HepG2 (cell line): ENCODE measurements around the gene SYMPK. TPM values are rescaled to one million over a fixed set of nuclear protein-coding genes. Genes with fewer than 3 reads are reported as not detected.

Experiments
- CAMTA2 ChIP-seq: sonication (generic); formaldehyde crosslinking; IDR thresholded peaks from 2 replicates; pipeline ENCODE4 v1.4.0; 2020; ENCODE audit warnings: mild to moderate bottlenecking, missing genetic modification reagents, borderline replicate concordance
- DMAP1 ChIP-seq: IDR thresholded peaks from 2 replicates; pipeline ENCODE4 v1.6.1; 2016
- HES4 ChIP-seq: sonication (generic); formaldehyde crosslinking; IDR thresholded peaks from 2 replicates; pipeline ENCODE4 v1.9.0; 2021; ENCODE audit warnings: mild to moderate bottlenecking, missing genetic modification reagents, borderline replicate concordance
- HOXA5 ChIP-seq: sonication (generic); formaldehyde crosslinking; IDR thresholded peaks from 2 replicates; pipeline ENCODE4 v1.4.0; 2020; ENCODE audit warnings: missing genetic modification reagents
- JDP2 ChIP-seq: sonication (generic); formaldehyde crosslinking; IDR thresholded peaks from 2 replicates; pipeline ENCODE4 v1.8.1; 2022; ENCODE audit warnings: missing genetic modification reagents, borderline replicate concordance
- LCORL ChIP-seq, 2 experiments: fragments of 450-650 bp in 1 of 2; sonication (generic) in 1 of 2; formaldehyde crosslinking in 1 of 2; IDR thresholded peaks; 2 replicates each; pipeline versions ENCODE4 v1.5.0 to v1.6.1; 2017 to 2020; ENCODE audit warnings: antibody characterized with exemption in 1 of 2, missing genetic modification reagents in 1 of 2
- PCBP2 ChIP-seq: fragments of 200-400 bp; formaldehyde crosslinking; optimal IDR thresholded peaks from 2 replicates; pipeline ENCODE3; 2018; ENCODE audit warnings: low read length, low read depth; ENCODE audit not compliant: poor library complexity, severe bottlenecking
- PPARG ChIP-seq: conservative IDR thresholded peaks from 2 replicates; pipeline ENCODE4 v1.6.1; 2016; ENCODE audit warnings: missing biosample characterization, missing genetic modification reagents
- RAD51 ChIP-seq: fragments of 450-650 bp; IDR thresholded peaks from 2 replicates; pipeline ENCODE4 v1.6.1; 2016; ENCODE audit warnings: borderline replicate concordance
- RBM39 ChIP-seq: fragments of 200-400 bp; formaldehyde crosslinking; IDR thresholded peaks from one replicate; pipeline ENCODE4 v1.6.1; 2018; ENCODE audit warnings: antibody characterized with exemption, mild to moderate bottlenecking, low read depth, low read length; ENCODE audit not compliant: poor library complexity, severe bottlenecking
- U2AF2 ChIP-seq: fragments of 200-400 bp; formaldehyde crosslinking; IDR thresholded peaks from 2 replicates; pipeline ENCODE4 v1.6.1; 2017; ENCODE audit warnings: low read depth, mild to moderate bottlenecking, low read length
- ZNF10 ChIP-seq: sonication (generic); formaldehyde crosslinking; IDR thresholded peaks from 2 replicates; pipeline ENCODE4 v1.4.0; 2020; ENCODE audit warnings: mild to moderate bottlenecking, low read depth, missing genetic modification reagents, borderline replicate concordance
- ZNF20 ChIP-seq: sonication (generic); formaldehyde crosslinking; IDR thresholded peaks from 2 replicates; pipeline ENCODE4 v1.4.0; 2020; ENCODE audit warnings: mild to moderate bottlenecking, moderate library complexity, missing genetic modification reagents
- ZNF224 ChIP-seq: sonication (generic); formaldehyde crosslinking; IDR thresholded peaks from 2 replicates; pipeline ENCODE4 v1.5.0; 2020; ENCODE audit warnings: mild to moderate bottlenecking, missing genetic modification reagents
- ZNF251 ChIP-seq: sonication (generic); formaldehyde crosslinking; IDR thresholded peaks from 2 replicates; pipeline ENCODE4 v1.9.0; 2021; ENCODE audit warnings: mild to moderate bottlenecking, missing genetic modification reagents
- ZNF382 ChIP-seq: sonication (generic); formaldehyde crosslinking; IDR thresholded peaks from 2 replicates; pipeline ENCODE4 v1.5.0; 2020; ENCODE audit warnings: missing genetic modification reagents, mild to moderate bottlenecking, borderline replicate concordance
- ZNF430 ChIP-seq: sonication (generic); formaldehyde crosslinking; IDR thresholded peaks from 2 replicates; pipeline ENCODE4 v1.9.0; 2021; ENCODE audit warnings: mild to moderate bottlenecking, missing genetic modification reagents
- ZNF674 ChIP-seq: sonication (generic); formaldehyde crosslinking; IDR thresholded peaks from 2 replicates; pipeline ENCODE4 v1.5.0; 2020; ENCODE audit warnings: low read depth, mild to moderate bottlenecking, missing genetic modification reagents
- ZNF83 ChIP-seq: sonication (generic); formaldehyde crosslinking; IDR thresholded peaks from 2 replicates; pipeline ENCODE4 v1.4.0; 2020; ENCODE audit warnings: missing genetic modification reagents, mild to moderate bottlenecking, borderline replicate concordance
- polyA plus RNA-seq, 8 experiments: library from polyadenylated mRNA; depleted of rRNA in 3 of 8; stranded (reverse) in 7 of 8; unstranded in 1 of 8; fragments of >200 nt; fragmentation: Illumina TruSeq in 4 of 8; extraction: Trizol in 4 of 8; gene quantifications; 2 replicates each; pipeline versions ENCODE4 v1.2.1 to v1.2.3, GENCODE V29; 2011 to 2016; ENCODE audit warnings: low read depth in 4 of 8, missing spikeins in 1 of 8, mixed read lengths in 1 of 8; ENCODE audit not compliant: insufficient read depth in 1 of 8
- total RNA-seq, 5 experiments: library from RNA; depleted of rRNA; stranded (reverse); fragments of >200 nt; fragmentation: Illumina TruSeq; extraction: Trizol; gene quantifications; 2 replicates each; pipeline ENCODE4 v1.2.3, GENCODE V29; 2016; ENCODE audit warnings: low read depth in 1 of 5
- TF ChIP-seq, protein P1 (sequence below): sonication (generic); formaldehyde crosslinking; IDR thresholded peaks from 2 replicates; pipeline ENCODE4 v1.4.0; 2020; ENCODE audit warnings: mild to moderate bottlenecking, missing genetic modification reagents, borderline replicate concordance
- TF ChIP-seq, protein P2 (sequence below): sonication (generic); formaldehyde crosslinking; IDR thresholded peaks from 2 replicates; pipeline ENCODE4 v1.4.0; 2020; ENCODE audit warnings: missing genetic modification reagents
- TF ChIP-seq, protein P3 (sequence below): sonication (generic); formaldehyde crosslinking; IDR thresholded peaks from 2 replicates; pipeline ENCODE4 v1.8.0; 2022; ENCODE audit warnings: missing genetic modification reagents, mild to moderate bottlenecking, inconsistent platforms, borderline replicate concordance

The SYMPK gene
- total and polyA plus RNA-seq, 2 of the 13 experiments (the other 11 are each of a cell fraction or from before 2014, with no cell fraction given): 21.9 to 55.7 TPM

DNA sequence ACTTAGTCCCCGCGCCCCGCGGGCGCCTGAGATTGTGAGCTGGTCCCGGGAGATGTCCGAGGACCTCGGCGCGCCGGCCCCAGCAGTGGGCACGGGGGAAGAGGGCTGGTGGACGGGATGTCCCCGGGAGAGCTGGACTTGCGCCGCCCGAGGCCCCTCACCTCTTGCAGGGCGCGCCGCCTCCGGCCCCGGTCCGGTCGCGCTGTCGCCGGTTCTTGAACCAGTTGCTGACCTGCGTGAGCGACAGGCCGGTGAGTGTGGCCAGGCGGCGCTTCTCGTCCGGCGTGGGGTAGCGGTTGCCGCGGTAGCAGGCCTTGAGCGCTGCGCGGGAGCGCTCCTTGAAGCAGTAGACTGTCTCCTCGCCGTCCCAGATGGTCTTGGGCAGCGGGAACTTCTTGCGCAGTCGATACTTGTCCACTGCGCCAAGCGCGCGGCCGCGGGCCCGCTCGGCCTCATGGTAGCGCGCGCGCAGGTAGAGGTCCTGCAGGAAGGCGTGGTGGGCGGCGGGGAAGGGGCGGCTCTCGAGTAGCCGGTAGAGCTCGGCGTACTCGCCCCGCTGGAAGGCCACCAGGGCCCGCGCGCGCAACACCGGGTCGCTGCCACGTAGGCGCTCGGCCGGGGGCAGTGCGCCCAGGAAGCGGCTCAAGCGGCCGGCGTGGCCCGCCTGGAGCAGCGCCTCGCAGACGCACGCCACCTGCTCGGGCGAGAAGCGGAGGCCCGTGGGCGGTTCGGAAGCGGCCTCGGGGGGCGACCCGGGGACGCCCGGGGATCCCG is 94.9 kb downstream of the SYMPK start (continued):
- TF ChIP-seq, protein P1, sequence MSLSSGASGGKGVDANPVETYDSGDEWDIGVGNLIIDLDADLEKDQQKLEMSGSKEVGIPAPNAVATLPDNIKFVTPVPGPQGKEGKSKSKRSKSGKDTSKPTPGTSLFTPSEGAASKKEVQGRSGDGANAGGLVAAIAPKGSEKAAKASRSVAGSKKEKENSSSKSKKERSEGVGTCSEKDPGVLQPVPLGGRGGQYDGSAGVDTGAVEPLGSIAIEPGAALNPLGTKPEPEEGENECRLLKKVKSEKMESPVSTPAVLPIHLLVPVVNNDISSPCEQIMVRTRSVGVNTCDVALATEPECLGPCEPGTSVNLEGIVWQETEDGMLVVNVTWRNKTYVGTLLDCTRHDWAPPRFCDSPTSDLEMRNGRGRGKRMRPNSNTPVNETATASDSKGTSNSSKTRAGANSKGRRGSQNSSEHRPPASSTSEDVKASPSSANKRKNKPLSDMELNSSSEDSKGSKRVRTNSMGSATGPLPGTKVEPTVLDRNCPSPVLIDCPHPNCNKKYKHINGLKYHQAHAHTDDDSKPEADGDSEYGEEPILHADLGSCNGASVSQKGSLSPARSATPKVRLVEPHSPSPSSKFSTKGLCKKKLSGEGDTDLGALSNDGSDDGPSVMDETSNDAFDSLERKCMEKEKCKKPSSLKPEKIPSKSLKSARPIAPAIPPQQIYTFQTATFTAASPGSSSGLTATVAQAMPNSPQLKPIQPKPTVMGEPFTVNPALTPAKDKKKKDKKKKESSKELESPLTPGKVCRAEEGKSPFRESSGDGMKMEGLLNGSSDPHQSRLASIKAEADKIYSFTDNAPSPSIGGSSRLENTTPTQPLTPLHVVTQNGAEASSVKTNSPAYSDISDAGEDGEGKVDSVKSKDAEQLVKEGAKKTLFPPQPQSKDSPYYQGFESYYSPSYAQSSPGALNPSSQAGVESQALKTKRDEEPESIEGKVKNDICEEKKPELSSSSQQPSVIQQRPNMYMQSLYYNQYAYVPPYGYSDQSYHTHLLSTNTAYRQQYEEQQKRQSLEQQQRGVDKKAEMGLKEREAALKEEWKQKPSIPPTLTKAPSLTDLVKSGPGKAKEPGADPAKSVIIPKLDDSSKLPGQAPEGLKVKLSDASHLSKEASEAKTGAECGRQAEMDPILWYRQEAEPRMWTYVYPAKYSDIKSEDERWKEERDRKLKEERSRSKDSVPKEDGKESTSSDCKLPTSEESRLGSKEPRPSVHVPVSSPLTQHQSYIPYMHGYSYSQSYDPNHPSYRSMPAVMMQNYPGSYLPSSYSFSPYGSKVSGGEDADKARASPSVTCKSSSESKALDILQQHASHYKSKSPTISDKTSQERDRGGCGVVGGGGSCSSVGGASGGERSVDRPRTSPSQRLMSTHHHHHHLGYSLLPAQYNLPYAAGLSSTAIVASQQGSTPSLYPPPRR (CRISPR knock-in tag): peak; percentile 38; the same call in 1 of the 2 replicates
- peak; percentile 61; the same call in 1 of the 2 replicates for TF ChIP-seq HES4 (CRISPR knock-in tag)
- TF ChIP-seq DMAP1 (CRISPR knock-in tag): no peak; the same call in 1 of the 2 replicates
- no peak for TF ChIP-seq RAD51
- no peak for TF ChIP-seq ZNF20 (CRISPR knock-in tag)
- TF ChIP-seq CAMTA2 (CRISPR knock-in tag): no peak
- TF ChIP-seq ZNF251 (CRISPR knock-in tag): no peak
- TF ChIP-seq ZNF224: 0 out of 2 replicates have a peak, but pooled peaks have one; percentile 79
- TF ChIP-seq HOXA5 (CRISPR knock-in tag): no peak; the same call in 1 of the 2 replicates
- TF ChIP-seq, protein P2, sequence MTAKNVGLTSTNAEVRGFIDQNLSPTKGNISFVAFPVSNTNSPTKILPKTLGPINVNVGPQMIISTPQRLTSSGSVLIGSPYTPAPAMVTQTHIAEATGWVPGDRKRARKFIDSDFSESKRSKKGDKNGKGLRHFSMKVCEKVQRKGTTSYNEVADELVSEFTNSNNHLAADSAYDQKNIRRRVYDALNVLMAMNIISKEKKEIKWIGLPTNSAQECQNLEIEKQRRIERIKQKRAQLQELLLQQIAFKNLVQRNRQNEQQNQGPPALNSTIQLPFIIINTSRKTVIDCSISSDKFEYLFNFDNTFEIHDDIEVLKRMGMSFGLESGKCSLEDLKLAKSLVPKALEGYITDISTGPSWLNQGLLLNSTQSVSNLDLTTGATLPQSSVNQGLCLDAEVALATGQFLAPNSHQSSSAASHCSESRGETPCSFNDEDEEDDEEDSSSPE (CRISPR knock-in tag): peak; percentile 67
- no peak for TF ChIP-seq ZNF10 (CRISPR knock-in tag)
- TF ChIP-seq ZNF83 (CRISPR knock-in tag): no peak
- 0 out of 2 replicates have a peak, but pooled peaks have one; percentile 8 for TF ChIP-seq PPARG (CRISPR knock-in tag)
- no peak for TF ChIP-seq PCBP2
- no peak for TF ChIP-seq U2AF2
- TF ChIP-seq, protein P3, sequence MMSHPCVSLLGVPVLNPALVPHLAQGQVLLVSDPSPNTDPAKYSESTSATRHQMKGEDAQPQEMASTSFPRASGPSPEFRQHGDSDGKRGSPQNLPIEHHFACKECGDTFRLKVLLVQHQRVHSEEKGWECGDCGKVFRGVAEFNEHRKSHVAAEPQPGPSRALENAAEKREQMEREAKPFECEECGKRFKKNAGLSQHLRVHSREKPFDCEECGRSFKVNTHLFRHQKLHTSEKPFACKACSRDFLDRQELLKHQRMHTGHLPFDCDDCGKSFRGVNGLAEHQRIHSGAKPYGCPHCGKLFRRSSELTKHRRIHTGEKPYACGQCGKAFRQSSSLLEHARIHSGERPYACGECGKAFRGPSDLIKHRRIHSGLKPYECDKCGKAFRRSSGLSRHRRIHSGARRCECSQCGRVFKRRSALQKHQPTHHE (CRISPR knock-in tag): no peak
- no peak for TF ChIP-seq ZNF382 (CRISPR knock-in tag)
- no peak for TF ChIP-seq ZNF674 (CRISPR knock-in tag)
- no peak for TF ChIP-seq JDP2 (CRISPR knock-in tag)
- TF ChIP-seq RBM39: peak; percentile 51
- no peak for TF ChIP-seq LCORL (IDR thresholded peaks at IDR 0.05)
- TF ChIP-seq LCORL (CRISPR knock-in tag; IDR thresholded peaks at IDR 0.05): no peak; the same call in 1 of the 2 replicates
- 0 out of 2 replicates have a peak, but pooled peaks have one; percentile 21 for TF ChIP-seq ZNF430 (CRISPR knock-in tag)
